ENCODE results near the gene SERPINB2. TPM values are rescaled to one million over a fixed set of nuclear protein-coding genes. Genes with fewer than 3 reads are reported as not detected.

SERPINB2 gene
- polyA plus RNA-seq, 1 donor (not counting 4 experiments of a cell fraction or from before 2014, with no cell fraction given): 733 TPM

GRCh38 chr18:63881851-63882250, 5.7 kb upstream of the SERPINB2 start:
- no peaks in the 10 kb centered on the region for H3K36me3 ChIP-seq (ENCODE audit: control insufficient read depth in 2 of 2, extremely low read depth in 1 of 2, insufficient read depth in 2 of 2, low read length in 2 of 2)
- DNase-seq (ENCODE audit: low read depth, low spot score): no peak
- FAIRE-seq: peak; percentile 90
- peak overlapping the region; percentile 67 for H3K4me2 ChIP-seq (ENCODE audit: control insufficient read depth, extremely low read depth, insufficient read depth, low read depth, low read length)
- peak overlapping the region; percentile 72 for H3K9ac ChIP-seq (ENCODE audit: control insufficient read depth, extremely low read depth, insufficient read depth, low read length)
- H3K27ac ChIP-seq (ENCODE audit: control insufficient read depth, insufficient read depth, low read length): peak overlapping the region; percentile 98
- H3K9me1 ChIP-seq (ENCODE audit: control insufficient read depth, extremely low read depth, insufficient read depth, low read length): no peaks in the 10 kb centered on the region
- no peaks in the 10 kb centered on the region for H3K9me3 ChIP-seq (ENCODE audit: control insufficient read depth, low read depth, low read length)
- no peak overlapping the region for H2AFZ ChIP-seq (ENCODE audit: control insufficient read depth, low read length)
- TF ChIP-seq EZH2 (IDR thresholded peaks at IDR 0.05; ENCODE audit: low read length): no peak
- TF ChIP-seq CTCF (optimal IDR thresholded peaks at IDR 0.05 in 1 of 3, IDR thresholded peaks at IDR 0.05 in 1 of 3, conservative IDR thresholded peaks at IDR 0.05 in 1 of 3; ENCODE audit: extremely low read depth in 1 of 3, insufficient read depth in 2 of 3, low read length in 3 of 3): no peak
- H3K79me2 ChIP-seq (ENCODE audit: control insufficient read depth, insufficient read depth, low read length): no peaks in the 10 kb centered on the region
- no peak overlapping the region for H3K4me3 ChIP-seq (ENCODE audit: control insufficient read depth in 2 of 3, extremely low read depth in 1 of 3, insufficient read depth in 2 of 3, low read depth in 1 of 3, low read length in 3 of 3)
- no peaks in the 10 kb centered on the region for H4K20me1 ChIP-seq (ENCODE audit: control insufficient read depth, extremely low read depth, insufficient read depth, low read length)
- dilution Hi-C loops (cut with MboI; ENCODE audit: extremely low pct_ligation_motif_present, low sequenced_read_pairs): no loop called here
- H3K4me1 ChIP-seq (ENCODE audit: control insufficient read depth, extremely low read depth, insufficient read depth, low read length): peaks cover 80% of the 10 kb centered on the region
- no peaks in the 10 kb centered on the region for H3K27me3 ChIP-seq (ENCODE audit: control insufficient read depth, extremely low read depth, insufficient read depth, low read length)

GRCh38 chr18:63882333-63883141, 5.0 kb upstream of the SERPINB2 start:
- Histone ChIP-seq H3K27me3 (ENCODE audit: control insufficient read depth, extremely low read depth, insufficient read depth, low read length) (no peaks in the 10 kb centered on the region), H3K4me2 (ENCODE audit: control insufficient read depth, extremely low read depth, insufficient read depth, low read depth, low read length) (peak overlapping the region; percentile 85), H4K20me1 (ENCODE audit: control insufficient read depth, extremely low read depth, insufficient read depth, low read length) (no peaks in the 10 kb centered on the region), H3K79me2 (ENCODE audit: control insufficient read depth, insufficient read depth, low read length) (no peaks in the 10 kb centered on the region), H3K9me3 (ENCODE audit: control insufficient read depth, low read depth, low read length) (no peaks in the 10 kb centered on the region), H3K4me1 (ENCODE audit: control insufficient read depth, extremely low read depth, insufficient read depth, low read length) (peaks cover 85% of the 10 kb centered on the region), H3K9ac (ENCODE audit: control insufficient read depth, extremely low read depth, insufficient read depth, low read length) (peak overlapping the region; percentile 77), H3K9me1 (ENCODE audit: control insufficient read depth, extremely low read depth, insufficient read depth, low read length) (no peaks in the 10 kb centered on the region), H3K4me3 (ENCODE audit: control insufficient read depth in 2 of 3, extremely low read depth in 1 of 3, insufficient read depth in 2 of 3, low read depth in 1 of 3, low read length in 3 of 3) (peak overlapping the region in 1 of 3 experiments; percentile 13), H2AFZ (ENCODE audit: control insufficient read depth, low read length) (no peak overlapping the region), H3K27ac (ENCODE audit: control insufficient read depth, insufficient read depth, low read length) (peak overlapping the region; percentile 98), H3K36me3 (ENCODE audit: control insufficient read depth in 2 of 2, extremely low read depth in 1 of 2, insufficient read depth in 2 of 2, low read length in 2 of 2) (no peaks in the 10 kb centered on the region)
- dilution Hi-C loops (cut with MboI; ENCODE audit: extremely low pct_ligation_motif_present, low sequenced_read_pairs): no loop called here
- FAIRE-seq: peak; percentile 100
- DNase-seq (ENCODE audit: low read depth, low spot score): peak; percentile 98
- no peak for TF ChIP-seq CTCF (optimal IDR thresholded peaks at IDR 0.05 in 1 of 3, IDR thresholded peaks at IDR 0.05 in 1 of 3, conservative IDR thresholded peaks at IDR 0.05 in 1 of 3; ENCODE audit: extremely low read depth in 1 of 3, insufficient read depth in 2 of 3, low read length in 3 of 3)
- no peak for TF ChIP-seq EZH2 (IDR thresholded peaks at IDR 0.05; ENCODE audit: low read length)
